NCI-H1105 (cell line): Measurements from ENCODE around the gene ITPK1.

Source experiments
- DNase-seq: peaks from one replicate; lab custom pipeline; 2025; lab: John Stamatoyannopoulos, UW

Gene ITPK1

DNA sequence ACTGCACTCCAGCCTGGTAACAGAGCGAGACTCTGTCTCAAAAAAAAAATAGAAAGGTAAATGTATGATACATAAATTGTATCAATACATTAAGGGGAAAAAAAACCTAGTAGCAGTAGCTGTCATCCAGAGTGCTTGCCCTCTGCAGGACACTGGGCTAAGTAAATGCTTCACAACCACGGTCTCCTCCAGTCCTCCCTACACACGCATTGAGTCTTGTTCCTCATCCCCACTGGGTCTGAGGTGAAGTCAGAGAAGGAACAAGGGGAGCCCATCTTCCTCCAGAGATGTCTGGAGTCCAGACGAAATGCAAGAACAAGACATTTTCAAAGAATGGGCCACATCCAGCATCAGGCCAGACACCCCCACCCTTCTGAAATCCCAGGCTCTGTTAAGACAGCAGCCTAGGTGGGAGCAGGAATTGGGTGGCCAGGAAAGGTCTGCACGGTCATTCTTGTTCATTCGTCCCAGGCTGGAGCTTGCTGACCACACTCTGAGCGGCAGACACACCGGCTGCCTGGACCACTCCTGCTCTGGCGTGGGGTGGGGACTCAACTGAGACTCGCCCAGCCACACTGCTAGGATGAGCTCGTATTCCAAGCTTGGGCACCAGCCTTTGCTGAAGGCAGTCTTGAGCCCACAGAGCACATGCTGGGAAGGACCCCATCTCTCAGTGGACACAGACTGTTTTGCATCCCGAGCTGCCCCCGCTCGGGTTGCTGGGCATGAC lies 147.3 kb downstream of the ITPK1 start:
- DNase-seq = no peak

DNA sequence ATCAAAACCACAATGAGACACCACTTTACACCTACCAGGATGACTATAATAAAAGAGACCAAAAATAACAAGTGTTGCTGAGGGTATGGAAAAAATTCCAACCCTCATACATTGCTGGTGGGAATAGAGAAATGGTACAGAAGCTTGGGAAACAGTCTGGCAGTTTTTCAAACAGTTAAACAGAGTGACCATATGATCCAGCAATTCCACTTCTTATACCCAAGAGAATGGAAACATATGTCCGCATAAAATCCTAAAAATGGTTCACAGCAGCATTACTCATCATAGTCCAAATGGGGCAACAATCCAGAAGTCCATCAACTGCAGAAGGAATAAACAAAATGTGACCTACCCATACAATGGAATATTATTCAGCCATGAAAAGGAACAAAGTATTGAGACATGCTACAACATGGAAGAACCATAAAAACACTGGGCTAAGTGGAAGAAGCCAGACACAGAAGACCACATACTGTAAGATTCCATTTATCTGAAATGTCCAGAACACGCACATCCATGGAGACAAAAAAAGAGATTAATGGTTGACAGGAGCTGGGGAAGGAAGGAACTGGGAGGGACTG lies 148.3 kb downstream of the ITPK1 start:
- no peak for DNase-seq

DNA sequence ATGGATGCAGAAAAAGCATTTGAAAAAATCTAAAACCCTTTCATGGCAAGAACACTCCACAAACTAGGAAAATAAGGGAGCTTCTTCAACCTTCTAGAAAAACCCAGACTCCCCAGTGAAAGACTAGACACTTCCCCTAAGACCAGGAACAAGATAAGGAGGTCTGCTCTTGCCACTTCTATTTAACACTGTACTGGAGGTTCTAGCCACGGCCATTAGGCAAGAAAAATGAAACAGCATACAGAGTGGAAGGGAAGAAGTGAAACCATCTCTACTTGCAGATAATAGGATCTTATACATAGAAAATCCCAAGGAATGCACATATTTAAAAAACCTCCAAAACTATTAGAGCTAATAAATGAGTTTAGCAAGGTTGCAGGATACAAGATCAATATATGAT lies 150.4 kb downstream of the ITPK1 start:
- DNase-seq = no peak

DNA sequence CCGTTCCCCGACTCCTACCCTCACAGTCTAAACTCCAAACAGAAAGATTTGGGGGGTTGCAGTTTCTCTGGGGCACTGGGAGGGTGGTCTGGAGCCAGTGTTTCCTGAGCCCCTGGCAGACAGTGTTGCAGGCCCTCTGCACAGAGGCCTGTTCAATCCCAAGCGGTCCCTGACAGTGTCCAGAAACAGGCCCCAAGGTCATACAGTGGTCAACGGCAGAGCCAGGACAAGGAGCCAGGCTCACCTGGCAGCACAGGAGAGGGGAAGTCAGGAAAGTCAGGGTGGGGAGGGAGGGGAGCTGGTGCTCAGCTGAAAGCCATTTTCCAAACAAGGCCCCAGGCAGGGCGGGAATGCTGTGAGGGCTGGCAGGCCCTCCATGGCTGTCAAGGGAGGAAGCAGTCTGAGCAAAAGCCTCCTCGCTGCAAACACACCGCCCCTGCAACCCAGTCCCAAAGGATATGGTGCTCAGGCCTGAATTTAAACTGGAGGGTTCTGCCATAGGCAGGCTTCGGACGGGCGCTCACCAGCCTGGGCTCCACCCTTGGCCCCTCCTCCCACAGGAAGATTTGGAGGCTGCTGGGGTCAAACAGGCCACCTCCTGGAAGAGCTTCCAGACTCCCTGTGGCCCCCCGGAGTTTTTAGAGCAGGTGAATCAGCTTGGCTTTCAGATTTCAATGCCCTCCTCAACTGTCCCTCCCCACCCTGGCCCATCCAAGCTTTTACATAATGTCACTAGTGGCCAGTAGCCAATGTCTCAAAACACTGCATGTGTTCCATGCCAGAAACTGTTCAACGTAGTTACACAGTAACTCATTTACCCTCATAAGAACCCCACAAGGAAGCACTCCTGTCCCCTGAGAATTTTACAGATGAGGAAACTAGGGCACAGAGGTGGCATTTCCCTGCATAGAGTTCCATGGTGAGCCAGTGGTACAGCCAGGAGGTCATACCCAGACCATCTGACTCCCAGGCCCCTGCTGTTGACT lies 151.3 kb downstream of the ITPK1 start:
- DNase-seq = no peak

DNA sequence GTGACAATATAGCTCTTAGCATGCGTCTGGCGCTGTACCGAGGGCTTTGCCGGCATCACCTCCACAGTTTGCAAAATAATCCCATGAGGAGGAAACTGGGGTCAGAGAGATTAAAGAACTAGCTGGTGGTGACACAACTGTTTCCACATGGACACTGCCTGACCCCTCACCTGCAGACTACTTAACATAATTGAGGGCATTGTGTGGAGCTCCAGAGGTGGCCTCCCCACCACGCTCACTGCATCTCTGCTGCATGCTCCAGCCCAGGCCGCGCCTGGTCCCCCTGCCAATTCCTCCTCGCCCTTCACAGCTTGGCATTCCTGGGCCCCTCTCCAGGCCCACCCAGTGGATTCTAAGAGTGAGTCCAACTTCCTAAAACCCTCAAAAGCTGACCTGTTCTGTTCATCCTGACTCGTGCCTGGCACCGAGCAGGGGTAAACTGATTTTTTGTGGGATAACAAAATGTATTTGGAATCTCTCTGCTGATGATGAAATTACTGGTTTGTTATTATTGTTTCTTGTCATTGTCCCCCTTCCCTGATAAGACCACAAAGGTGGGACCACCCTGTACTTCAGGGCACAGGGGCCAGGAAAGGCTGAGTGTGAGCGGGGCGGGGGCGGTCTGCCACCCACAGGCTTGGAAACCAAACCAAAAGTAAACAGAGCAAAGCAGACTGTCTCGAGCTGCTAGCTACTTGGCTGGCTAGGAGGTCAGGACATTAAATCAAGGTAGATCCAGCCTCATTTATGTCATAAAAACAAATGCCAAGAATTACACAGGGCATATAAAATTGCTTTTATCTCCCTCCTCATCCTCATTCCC lies 152.2 kb downstream of the ITPK1 start:
- no peak for DNase-seq

DNA sequence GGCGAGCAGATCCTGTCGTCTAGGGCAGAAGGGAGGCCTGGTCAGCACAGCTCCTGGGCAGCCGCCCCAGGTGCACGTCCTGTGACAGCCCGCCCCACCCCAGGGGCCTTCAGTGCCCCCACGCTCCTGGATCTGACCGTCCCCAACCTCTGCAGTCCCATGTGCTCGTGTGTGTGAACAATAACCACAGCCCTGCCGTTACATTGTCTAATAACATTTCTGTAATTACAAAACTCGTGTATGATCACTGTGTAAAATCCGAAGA lies 153.0 kb downstream of the ITPK1 start:
- no peak for DNase-seq

DNA sequence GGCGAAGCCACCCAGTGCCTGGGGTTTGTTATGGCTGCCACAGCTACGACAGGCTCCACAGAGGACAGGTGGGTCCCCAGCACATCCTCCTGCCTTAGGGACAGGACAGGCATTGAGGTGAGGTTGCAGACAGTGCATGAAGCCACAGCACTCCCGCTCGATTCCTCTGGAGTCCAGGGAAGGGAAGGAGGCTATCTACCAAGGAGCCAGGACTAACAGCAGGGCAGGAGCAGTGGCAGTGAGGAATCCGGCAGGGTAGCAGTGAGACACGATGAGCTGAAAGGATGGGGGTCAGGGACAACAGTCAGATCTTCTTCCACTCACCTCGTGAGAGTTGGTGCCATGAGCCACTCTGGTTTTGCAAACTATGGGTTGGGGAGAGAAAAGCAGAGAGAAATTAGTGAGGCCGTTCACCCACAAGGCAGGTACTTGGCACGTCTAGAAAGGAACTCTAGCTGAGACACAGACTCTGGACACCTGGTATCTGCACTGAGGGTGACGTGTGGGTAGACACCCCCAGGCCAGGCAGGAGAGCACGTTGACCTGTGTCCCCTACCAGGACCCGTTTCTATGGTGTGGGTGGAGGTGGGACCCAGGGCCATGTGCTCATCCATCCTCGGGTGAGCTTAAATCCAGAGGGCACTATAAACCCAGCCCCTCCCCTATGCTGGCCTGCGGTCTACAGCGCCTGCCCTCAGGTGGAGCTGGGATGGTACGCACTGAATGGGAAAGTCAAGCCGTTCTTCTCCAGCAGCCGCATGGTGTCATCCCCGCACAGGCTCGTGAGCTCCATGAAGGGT lies 153.5 kb downstream of the ITPK1 start:
- DNase-seq = no peak

DNA sequence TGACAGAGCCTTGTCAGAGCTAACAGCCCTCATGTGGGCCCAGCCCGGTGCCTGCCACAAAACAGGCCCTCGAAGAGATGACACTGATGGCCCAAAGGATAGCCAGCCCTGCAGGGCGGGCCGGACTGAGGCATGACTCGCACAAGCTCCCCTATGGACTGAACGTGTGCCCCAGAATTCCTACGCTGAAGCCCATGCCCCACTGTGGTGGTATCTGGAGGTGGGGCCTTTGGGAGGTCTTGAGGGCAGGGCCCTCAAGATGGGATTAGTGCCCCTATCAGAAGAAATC lies 154.2 kb downstream of the ITPK1 start:
- no peak for DNase-seq

DNA sequence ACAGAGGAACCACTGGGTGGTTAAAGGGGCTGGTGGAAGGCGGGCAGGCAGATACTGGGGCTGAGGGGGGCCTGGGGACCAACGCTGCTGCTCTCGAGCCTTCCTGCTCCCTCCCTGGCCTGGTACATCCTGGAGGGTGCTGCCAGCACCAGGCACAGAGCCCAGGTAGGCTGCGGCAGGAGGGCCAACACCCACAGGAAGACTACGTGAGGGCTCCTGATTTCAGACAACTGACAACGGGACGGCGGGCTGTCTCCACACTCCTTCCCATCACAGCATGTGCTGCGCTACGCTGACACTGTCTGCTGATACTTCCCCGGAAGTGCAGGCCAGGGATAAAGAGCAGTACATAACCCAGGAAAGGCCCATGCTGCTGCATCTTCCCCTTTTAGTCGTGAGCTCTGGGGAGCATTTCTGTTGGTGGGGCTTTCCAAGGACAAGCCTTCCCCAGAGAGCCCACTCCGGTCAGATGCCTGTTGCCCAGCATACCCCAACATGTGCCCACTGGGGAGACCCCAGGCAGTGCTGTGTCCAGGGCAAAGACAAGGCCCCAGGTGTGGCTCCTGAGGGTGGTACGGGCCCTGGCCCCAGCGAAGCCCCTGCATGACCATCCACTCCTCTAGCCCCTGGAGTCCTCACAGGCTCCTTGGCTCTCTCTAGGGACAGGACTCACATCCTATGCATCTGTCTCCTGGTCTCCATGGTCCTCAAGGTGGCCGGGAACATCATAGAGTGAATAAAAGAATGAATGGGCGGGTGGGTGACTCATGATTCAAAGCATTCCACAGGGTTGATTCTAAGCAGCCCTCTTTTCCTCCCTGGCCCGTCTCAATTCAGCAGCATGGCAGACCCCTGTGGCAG lies 154.8 kb downstream of the ITPK1 start:
- DNase-seq = no peak

DNA sequence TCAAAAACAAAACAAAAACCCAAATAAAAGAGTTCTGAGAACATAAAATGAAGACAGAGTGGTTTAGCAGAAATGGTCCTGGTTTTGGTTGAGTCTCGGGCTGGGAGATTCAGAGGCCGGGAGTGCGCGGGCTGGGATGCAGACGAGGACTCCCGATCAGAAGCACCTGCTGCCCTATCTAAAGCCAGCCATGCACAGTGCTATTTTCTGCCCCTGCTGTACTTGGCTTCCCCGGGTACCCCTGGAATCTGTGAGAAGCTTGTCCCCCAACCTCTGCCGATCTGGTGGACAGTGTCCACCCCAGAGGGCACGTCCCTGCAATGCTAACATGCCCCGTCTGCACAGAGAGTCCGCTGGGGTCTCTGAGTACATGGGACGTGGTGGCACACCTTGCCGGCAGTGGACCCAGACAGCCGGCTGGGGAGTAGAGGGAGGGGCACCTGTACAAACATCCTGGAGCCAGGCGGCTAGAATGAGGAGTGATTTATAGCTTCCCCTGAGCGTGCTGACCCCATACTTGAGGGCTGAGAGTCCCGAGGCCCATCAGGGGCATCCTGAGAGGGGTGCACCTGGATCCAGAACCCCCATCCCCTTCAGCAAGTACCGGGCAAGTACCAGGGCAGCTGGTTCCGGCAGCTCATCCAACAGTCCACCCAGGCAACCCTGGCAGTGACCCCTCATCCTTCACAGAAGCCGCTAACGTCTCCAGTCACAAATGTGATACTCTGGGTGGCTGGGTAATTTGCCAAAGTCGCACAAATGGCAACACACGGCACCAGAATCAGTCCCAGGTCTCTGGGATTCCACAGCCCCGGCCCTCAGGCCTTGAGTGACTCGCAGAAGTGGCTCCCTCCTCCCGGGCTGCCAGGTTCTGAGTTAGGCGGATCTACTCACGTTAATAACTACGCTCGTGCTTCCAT lies 155.7 kb downstream of the ITPK1 start:
- no peak for DNase-seq

DNA sequence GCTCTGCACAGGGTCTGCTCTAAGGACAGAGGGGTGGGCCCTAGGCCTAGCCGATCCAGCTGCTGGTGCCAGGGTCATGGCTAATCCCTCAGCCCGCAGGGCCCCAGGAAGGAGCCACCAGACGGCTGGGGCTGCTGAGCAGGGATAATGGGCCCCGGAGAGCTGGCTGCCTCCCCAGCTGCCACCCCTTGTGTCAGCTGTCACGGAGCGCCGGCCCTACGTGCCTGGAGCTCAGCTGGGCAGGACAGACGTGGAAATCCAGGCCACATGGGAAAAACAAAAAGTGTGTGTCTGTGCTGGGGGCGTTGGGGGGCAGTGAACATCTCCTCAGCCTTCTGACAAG lies 156.6 kb downstream of the ITPK1 start:
- no peak for DNase-seq

DNA sequence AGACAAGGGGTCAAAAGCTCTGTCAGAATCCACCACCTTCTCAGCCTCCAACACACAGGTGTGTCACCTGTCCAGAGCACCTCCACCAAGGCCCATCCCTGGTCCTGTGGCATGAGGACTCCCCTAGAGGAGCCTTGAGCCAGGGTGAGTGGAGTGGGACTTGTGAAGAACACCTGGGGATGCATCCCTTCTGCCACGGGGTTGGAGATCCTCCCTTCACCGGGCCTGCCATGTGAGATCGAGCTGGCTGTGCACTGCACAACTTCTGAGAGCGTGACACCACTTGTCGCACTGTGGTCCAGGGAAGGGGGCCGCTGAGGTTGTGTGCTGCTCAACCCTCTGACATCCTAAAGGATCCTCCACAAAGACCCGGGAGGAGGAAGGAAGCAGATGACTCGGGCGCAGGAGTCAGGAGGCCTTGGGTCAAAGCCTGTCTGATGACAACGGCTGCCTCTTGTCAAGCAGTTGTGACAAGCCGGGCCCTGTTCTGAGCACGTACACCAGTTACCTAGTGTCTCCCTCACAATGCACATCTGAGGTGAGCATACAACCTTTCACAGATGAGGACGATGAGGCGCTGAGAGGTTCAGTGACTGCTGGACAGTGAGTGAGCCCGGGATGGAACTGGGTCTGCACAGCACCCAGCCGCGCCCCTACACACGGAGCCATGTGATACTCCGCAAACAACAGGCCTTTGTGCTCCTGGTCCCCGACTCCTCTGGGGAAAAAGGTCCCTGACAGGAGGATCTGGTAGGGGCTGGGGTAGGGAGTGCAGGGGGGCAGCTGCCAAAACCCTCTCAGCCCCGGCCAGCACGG lies 157.1 kb downstream of the ITPK1 start:
- no peak for DNase-seq

DNA sequence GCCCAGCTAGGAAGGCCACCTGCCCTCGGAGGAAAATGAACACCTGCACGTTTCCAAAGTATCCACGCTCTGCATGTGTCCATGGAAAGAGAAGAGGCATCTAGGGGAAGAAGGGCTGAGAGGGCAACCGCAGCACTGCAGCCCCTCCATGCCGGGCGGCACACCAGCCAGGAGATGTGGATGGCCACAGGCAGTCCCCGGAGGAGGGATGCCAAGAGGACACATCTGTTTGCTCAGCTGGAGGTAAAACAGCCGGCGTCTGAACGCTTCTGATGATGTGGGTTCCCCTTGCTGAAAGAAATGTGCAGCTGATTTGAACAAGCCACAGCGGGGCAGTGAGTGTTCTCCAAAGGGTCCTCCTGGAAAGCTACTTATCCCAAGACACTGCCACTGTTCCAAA lies 158.8 kb downstream of the ITPK1 start:
- DNase-seq = no peak

DNA sequence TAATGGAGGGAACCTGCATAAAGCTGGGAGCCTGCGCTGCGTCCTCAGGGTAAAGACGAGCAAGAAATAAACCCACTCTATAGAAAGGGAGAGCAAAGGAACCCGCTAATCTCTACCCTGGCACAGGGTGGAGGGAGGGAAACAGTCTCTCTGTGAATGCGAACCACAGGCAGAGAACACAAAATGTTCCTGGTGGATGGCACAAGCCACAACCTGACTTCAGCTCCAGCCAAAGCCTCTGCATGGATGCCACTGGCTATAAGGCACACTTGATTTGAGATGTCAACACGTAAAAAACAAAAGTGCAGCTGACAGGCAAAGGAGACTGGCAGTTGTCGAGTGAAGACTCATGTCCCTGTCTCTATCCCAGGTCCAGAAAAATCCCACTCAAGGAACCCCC lies 160.3 kb downstream of the ITPK1 start:
- no peak for DNase-seq

DNA sequence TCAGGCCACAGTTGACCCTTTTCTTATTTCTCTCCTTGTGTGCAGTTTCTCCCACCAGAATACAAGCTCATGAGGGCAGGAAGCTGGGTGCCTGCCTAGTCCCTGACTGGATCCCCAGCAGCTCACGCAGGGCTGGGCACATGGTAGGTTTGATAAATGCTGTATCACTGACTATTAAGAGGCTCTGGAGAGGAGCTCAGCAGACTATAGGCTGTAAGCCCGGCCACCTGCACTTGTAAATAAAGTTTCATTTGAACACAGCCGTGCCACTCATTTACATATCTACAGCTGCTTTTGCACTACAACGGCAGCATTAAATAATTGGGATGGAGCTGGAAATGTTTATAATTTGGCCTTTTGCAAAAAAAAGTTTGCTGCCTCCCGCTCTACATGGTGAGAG lies 160.8 kb downstream of the ITPK1 start:
- no peak for DNase-seq

DNA sequence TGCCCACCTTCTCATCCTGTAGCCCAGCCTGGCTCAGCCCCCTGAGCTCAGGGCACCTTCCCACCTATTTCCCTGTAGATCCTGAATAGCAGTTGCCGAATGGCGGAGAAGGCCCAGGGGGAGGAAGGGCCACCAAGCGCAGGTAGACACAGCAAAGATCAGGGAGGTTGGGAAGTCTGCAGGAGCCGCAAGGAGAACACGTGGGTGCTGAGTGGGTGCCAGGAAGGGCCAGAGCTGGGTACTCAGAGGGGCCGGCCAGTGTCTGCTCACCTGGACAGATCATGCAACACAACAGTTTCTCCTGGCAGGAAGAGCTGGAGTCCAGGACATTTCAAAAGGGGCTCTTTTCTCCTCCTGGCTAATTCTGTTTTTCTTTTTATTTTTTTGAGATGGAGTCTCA lies 162.2 kb downstream of the ITPK1 start:
- no peak for DNase-seq

DNA sequence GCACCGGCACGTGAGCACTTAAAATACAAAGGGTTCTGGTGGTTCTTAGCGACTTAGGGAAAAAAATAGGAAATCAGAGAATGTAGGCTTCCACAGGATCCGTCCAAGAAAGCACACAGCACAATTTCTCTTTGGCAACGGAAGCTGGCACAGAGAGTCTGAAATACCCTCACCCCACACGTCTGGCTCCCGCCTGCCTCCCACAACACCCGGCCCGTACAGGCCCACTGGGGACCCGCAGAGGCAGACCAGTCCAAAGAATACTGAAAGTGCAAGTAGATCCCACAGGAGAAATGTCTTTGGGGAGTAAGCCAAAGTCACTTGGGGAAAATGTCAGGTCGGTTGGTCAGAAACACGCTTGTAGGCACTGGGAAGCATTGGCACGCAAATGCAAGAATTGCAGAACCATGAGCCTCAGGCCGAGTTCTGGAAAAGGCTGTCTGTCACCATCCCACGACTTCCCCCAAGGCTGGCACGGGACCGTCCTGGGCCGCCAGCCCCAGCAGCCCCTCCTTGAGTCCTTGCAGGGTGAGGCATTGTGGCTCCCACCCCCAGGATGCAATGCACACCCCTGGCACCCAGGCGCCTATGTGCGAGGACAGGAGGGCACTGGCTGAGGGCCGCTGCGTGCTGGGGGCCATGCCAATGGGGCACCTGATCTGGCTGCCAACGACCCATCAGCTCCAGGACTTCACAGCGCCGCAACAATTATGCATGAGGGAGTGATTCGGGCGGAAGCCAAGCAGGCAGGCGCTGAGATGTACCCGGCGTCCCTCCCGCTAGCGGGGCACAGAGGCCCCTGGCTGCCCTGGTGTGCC lies 163.0 kb downstream of the ITPK1 start:
- DNase-seq = no peak

DNA sequence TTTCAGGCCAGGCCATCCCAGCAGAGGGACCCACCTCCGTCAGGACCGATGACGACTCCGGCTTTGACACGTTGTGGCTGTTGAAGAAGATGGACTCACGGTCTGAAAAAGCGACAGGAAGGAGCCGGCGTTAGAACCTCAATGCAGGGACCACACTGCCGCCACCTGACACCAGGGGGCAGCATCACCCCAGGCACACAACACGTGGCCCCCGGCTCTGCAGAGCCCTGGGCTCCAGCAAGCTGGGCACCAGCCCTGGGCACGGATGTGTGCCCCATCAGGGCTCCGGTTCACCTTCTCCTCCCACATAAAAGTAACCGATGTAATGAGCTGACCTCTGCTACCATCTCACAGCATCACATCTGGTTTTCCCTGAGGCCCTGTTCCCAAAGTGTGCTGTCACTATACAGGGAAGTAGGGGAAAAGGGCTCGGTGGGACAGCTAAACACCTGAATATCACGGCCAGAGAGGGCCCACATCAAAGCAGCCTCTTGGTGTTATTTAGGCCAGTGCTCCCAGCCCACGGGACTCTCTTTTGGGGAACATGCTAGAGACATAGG lies 163.7 kb downstream of the ITPK1 start:
- peak; percentile 62 for DNase-seq
